Caco-2 (cell line): ENCODE measurements around the gene SPACA9. TPM values are rescaled to one million over a fixed set of nuclear protein-coding genes. Genes with fewer than 3 reads are reported as not detected.

Experiments
- BruUV-seq: library from RNA; stranded (reverse); fragments of 400-500 nt; replicated peaks from 2 replicates; lab custom pipeline; 2021; lab: Mats Ljungman, UMichigan
- CTCF ChIA-PET: fragments of 300-600 bp; sonication (Branson Sonifier 250); formaldehyde crosslinking; loops from one replicate; lab custom pipeline; 2022; ENCODE audit warnings: antibody characterized with exemption; lab: Charles Lee
- POLR2A ChIA-PET: fragments of 300-600 bp; sonication (Branson Sonifier 250); formaldehyde crosslinking; loops from one replicate; lab custom pipeline; 2022; ENCODE audit warnings: antibody characterized with exemption; lab: Charles Lee
- DNase-seq, 2 experiments: peaks; one replicate each; pipeline versions ENCODE4 v3.0.0 to v3.0.0-alpha.2; 2020 to 2022
- H3K27me3 ChIP-seq: replicated peaks from 2 replicates; pipeline ENCODE4 v1.6.0; 2011; ENCODE audit warnings: low read length; ENCODE audit not compliant: control insufficient read depth, insufficient read depth
- H3K36me3 ChIP-seq: 2 replicates; pipeline ENCODE4 v1.5.1; 2011; ENCODE audit warnings: low read length; ENCODE audit not compliant: control insufficient read depth, insufficient read depth
- H3K4me1 ChIP-seq: fragments of 250-450 bp; sonication (Bioruptor Pico); 2 replicates; pipeline ENCODE4 v1.5.1; 2020; ENCODE audit warnings: mild to moderate bottlenecking
- H3K4me3 ChIP-seq: 2 replicates; pipeline ENCODE4 v1.5.1; 2011; ENCODE audit warnings: low read depth, mild to moderate bottlenecking, control low read depth, low read length
- H3K9me3 ChIP-seq: fragments of 250-450 bp; sonication (Bioruptor Pico); 2 replicates; pipeline ENCODE4 v1.5.1; 2020; ENCODE audit warnings: mild to moderate bottlenecking, moderate library complexity
- H3K27ac Mint-ChIP-seq: one replicate; pipeline ENCODE4 v1.8.0; 2022; ENCODE audit warnings: mixed read lengths; ENCODE audit not compliant: unreplicated experiment
- H3K27me3 Mint-ChIP-seq: one replicate; pipeline ENCODE4 v1.8.0; 2022; ENCODE audit warnings: mixed read lengths; ENCODE audit not compliant: insufficient read depth, unreplicated experiment
- H3K36me3 Mint-ChIP-seq: one replicate; pipeline ENCODE4 v1.8.0; 2022; ENCODE audit warnings: mild to moderate bottlenecking, mixed read lengths; ENCODE audit not compliant: insufficient read depth, unreplicated experiment
- H3K4me1 Mint-ChIP-seq: one replicate; pipeline ENCODE4 v1.8.0; 2022; ENCODE audit warnings: low read depth, mixed read lengths; ENCODE audit not compliant: unreplicated experiment
- H3K4me3 Mint-ChIP-seq: one replicate; pipeline ENCODE4 v1.8.0; 2022; ENCODE audit warnings: mild to moderate bottlenecking, moderate library complexity, mixed read lengths; ENCODE audit not compliant: unreplicated experiment
- H3K9me3 Mint-ChIP-seq: one replicate; pipeline ENCODE4 v1.8.0; 2022; ENCODE audit warnings: mixed read lengths; ENCODE audit not compliant: unreplicated experiment
- CTCF ChIP-seq, 2 experiments: fragments of 200-600 bp in 1 of 2; IDR thresholded peaks; 1 replicate in 1 of 2; 2 replicates in 1 of 2; pipeline versions ENCODE4 v1.5.1 to v1.8.0; 2011 to 2022; ENCODE audit warnings: antibody characterized with exemption in 1 of 2, control low read depth in 1 of 2, inconsistent platforms in 1 of 2, low read depth in 1 of 2, low read length in 1 of 2, mild to moderate bottlenecking in 1 of 2, moderate library complexity in 1 of 2; ENCODE audit not compliant: insufficient read depth in 1 of 2, severe bottlenecking in 1 of 2, unreplicated experiment in 1 of 2
- intact Hi-C: fragments of 100-400 bp; cut with micrococcal nuclease; formaldehyde crosslinking; loops from one replicate; pipeline ENCODE4 v1.10.0; 2022; ENCODE audit not compliant: unreplicated experiment
- total RNA-seq: library from RNA; stranded (reverse); gene quantifications from 2 replicates; pipeline ENCODE4 v1.2.3, GENCODE V29; 2022

Gene SPACA9
- total RNA-seq, 1 experiment from 2014 or later = 0.64 TPM

- H3K27me3 ChIP-seq = no peaks in the 10 kb centered on the region
- ChIA-PET POLR2A (no interaction called here), CTCF (no interaction called here)
- peaks cover 2% of the 10 kb centered on the region for H3K36me3 ChIP-seq
- Mint-ChIP-seq H3K4me3 (no peak overlapping the region), H3K27me3 (no peaks in the 10 kb centered on the region), H3K27ac (no peak overlapping the region), H3K9me3 (no peaks in the 10 kb centered on the region), H3K36me3 (peaks cover 43% of the 10 kb centered on the region), H3K4me1 (no peaks in the 10 kb centered on the region)
- BruUV-seq = no TSS peak
- no peak for DNase-seq
- no peak overlapping the region for H3K4me3 ChIP-seq
- H3K9me3 ChIP-seq = no peaks in the 10 kb centered on the region
- no peak for TF ChIP-seq CTCF (IDR thresholded peaks at IDR 0.05; ENCODE audit: insufficient read depth in 1 of 2, low read depth in 1 of 2, low read length in 1 of 2, severe bottlenecking in 1 of 2, unreplicated experiment in 1 of 2)
- no peaks in the 10 kb centered on the region for H3K4me1 ChIP-seq
- intact Hi-C loops = no loop called here
These were observed 33.4 kb downstream of the SPACA9 start for GRCh38 chr9:132912131-132912530.

GRCh38 chr9:132914924-132915323 lies 36.2 kb downstream of the SPACA9 start:
- Mint-ChIP-seq H3K27ac (no peak overlapping the region), H3K9me3 (no peaks in the 10 kb centered on the region), H3K27me3 (no peaks in the 10 kb centered on the region), H3K4me3 (no peak overlapping the region), H3K36me3 (peaks cover 37% of the 10 kb centered on the region), H3K4me1 (no peaks in the 10 kb centered on the region)
- BruUV-seq = no TSS peak
- ChIA-PET POLR2A (no interaction called here), CTCF (no interaction called here)
- DNase-seq = no peak
- TF ChIP-seq CTCF (IDR thresholded peaks at IDR 0.05; ENCODE audit: insufficient read depth in 1 of 2, low read depth in 1 of 2, low read length in 1 of 2, severe bottlenecking in 1 of 2, unreplicated experiment in 1 of 2) = no peak
- intact Hi-C loops = no loop called here
- Histone ChIP-seq H3K4me3 (no peak overlapping the region), H3K9me3 (no peaks in the 10 kb centered on the region), H3K36me3 (peaks cover 2% of the 10 kb centered on the region), H3K4me1 (no peaks in the 10 kb centered on the region), H3K27me3 (no peaks in the 10 kb centered on the region)

GRCh38 chr9:132919614-132920268 lies 41.0 kb downstream of the SPACA9 start:
- Histone ChIP-seq H3K4me3 (no peak overlapping the region), H3K27me3 (no peaks in the 10 kb centered on the region), H3K9me3 (no peaks in the 10 kb centered on the region), H3K4me1 (no peaks in the 10 kb centered on the region), H3K36me3 (no peaks in the 10 kb centered on the region; the same call in 1 of the 2 replicates)
- Mint-ChIP-seq H3K27ac (no peak overlapping the region), H3K36me3 (peaks cover 33% of the 10 kb centered on the region), H3K4me1 (no peaks in the 10 kb centered on the region), H3K4me3 (no peak overlapping the region), H3K27me3 (no peaks in the 10 kb centered on the region), H3K9me3 (no peaks in the 10 kb centered on the region)
- DNase-seq = no peak
- TF ChIP-seq CTCF (IDR thresholded peaks at IDR 0.05; ENCODE audit: insufficient read depth in 1 of 2, low read depth in 1 of 2, low read length in 1 of 2, severe bottlenecking in 1 of 2, unreplicated experiment in 1 of 2) = no peak
- ChIA-PET POLR2A (no interaction called here), CTCF (no interaction called here)
- intact Hi-C loops = no loop called here
- no TSS peak for BruUV-seq
